Activated B cell treated with CpG ODN at 0.5 μM for 24 hours (primary cell): ENCODE data around the gene CA7. TPM values are rescaled to one million over a fixed set of nuclear protein-coding genes. Genes with fewer than 3 reads are reported as not detected.
A peak's percentile ranks its signal among the peaks of the same experiment; 100 is the strongest.

Experiments used
- ATAC-seq: fragments of 200-7000 bp; cut with Tn5 transposase; one replicate; pipeline ENCODE4 v1.10.0; 2021; ENCODE audit warnings: low read depth, mild to moderate bottlenecking, moderate library complexity
- CTCF ChIA-PET: fragments of 350-600 bp; sonication (Branson Sonifier 250); formaldehyde crosslinking; loops from one replicate; lab custom pipeline; 2021; ENCODE audit warnings: antibody characterized with exemption; lab: Charles Lee
- POLR2A ChIA-PET: fragments of 350-600 bp; sonication (Branson Sonifier 250); formaldehyde crosslinking; loops from one replicate; lab custom pipeline; 2021; ENCODE audit warnings: antibody characterized with exemption; lab: Charles Lee
- DNase-seq: peaks from one replicate; pipeline ENCODE4 v3.0.0; 2022
- H3K27ac Mint-ChIP-seq: one replicate; pipeline ENCODE4 v1.8.0; 2020; ENCODE audit warnings: mixed read lengths
- H3K27me3 Mint-ChIP-seq: one replicate; pipeline ENCODE4 v1.8.0; 2021; ENCODE audit warnings: mixed read lengths
- H3K36me3 Mint-ChIP-seq: one replicate; pipeline ENCODE4 v1.8.0; 2021; ENCODE audit warnings: low read depth, mixed read lengths
- H3K4me1 Mint-ChIP-seq: one replicate; pipeline ENCODE4 v1.8.0; 2021; ENCODE audit warnings: mixed read lengths
- H3K4me3 Mint-ChIP-seq: one replicate; pipeline ENCODE4 v1.8.0; 2020; ENCODE audit warnings: mild to moderate bottlenecking, mixed read lengths
- H3K9me3 Mint-ChIP-seq: one replicate; pipeline ENCODE4 v1.8.0; 2020; ENCODE audit warnings: mixed read lengths
- intact Hi-C: fragments of 100-400 bp; cut with micrococcal nuclease; formaldehyde crosslinking; loops from one replicate; pipeline ENCODE4 v1.15.1; 2024
- total RNA-seq: library from RNA; stranded (reverse); gene quantifications from 2 replicates; pipeline ENCODE4 v1.2.3, GENCODE V29; 2022
- TF ChIP-seq, protein P1 (sequence below): fragments of 200-600 bp; IDR thresholded peaks from one replicate; pipeline ENCODE4 v1.8.0; 2022; ENCODE audit warnings: antibody characterized with exemption, mild to moderate bottlenecking

Gene CA7
- total RNA-seq, 1 donor from 2014 or later, result not detected

DNA sequence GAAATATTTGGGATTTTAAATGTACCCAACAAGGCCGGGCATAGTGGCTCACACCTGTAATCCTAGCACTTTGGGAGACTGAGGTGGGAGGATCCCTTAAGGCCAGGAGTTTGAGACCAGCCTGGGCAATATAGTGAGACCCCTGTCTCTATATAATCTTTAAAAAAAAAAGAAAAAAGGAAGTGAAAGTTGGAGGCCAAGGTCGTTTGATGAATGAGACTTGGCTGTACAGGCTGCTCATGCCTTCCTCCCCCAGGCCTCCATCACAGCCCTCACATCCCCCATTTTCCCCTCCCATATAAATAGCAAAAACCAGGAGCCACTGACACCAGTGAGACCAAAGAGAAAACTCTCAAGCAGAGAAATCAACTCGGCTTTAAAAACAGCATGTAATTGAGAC lies 3.3 kb upstream of the CA7 start:
- no peak overlapping the region for H3K4me3 Mint-ChIP-seq
- TF ChIP-seq, protein P1, sequence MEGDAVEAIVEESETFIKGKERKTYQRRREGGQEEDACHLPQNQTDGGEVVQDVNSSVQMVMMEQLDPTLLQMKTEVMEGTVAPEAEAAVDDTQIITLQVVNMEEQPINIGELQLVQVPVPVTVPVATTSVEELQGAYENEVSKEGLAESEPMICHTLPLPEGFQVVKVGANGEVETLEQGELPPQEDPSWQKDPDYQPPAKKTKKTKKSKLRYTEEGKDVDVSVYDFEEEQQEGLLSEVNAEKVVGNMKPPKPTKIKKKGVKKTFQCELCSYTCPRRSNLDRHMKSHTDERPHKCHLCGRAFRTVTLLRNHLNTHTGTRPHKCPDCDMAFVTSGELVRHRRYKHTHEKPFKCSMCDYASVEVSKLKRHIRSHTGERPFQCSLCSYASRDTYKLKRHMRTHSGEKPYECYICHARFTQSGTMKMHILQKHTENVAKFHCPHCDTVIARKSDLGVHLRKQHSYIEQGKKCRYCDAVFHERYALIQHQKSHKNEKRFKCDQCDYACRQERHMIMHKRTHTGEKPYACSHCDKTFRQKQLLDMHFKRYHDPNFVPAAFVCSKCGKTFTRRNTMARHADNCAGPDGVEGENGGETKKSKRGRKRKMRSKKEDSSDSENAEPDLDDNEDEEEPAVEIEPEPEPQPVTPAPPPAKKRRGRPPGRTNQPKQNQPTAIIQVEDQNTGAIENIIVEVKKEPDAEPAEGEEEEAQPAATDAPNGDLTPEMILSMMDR, result no peak
- H3K4me1 Mint-ChIP-seq, result peaks cover 10% of the 10 kb centered on the region
- H3K9me3 Mint-ChIP-seq, result no peaks in the 10 kb centered on the region
- intact Hi-C loops, result no loop called here
- ChIA-PET POLR2A (no interaction called here), CTCF (no interaction called here)
- ATAC-seq, result no peak
- peaks cover 34% of the 10 kb centered on the region for H3K27me3 Mint-ChIP-seq
- no peak for DNase-seq
- no peaks in the 10 kb centered on the region for H3K36me3 Mint-ChIP-seq
- no peak overlapping the region for H3K27ac Mint-ChIP-seq

DNA sequence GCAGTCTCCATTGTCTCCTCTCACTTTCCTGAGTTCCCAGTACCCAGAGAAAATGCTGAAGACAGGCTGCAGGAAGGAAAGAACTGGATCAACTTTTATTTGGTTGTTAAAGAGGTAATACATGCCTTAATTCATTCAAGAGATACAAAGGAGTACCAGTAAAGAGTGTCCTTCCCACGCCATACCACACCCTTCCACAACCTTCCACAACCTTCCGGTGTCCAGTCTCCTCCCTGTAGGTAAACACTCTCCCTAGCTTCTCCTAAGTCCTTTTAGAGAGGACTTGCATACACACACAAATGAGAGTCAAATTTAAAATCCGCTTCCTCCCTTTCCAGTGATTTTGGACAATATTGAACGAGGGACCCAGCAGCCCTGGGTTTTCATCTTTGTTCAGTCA lies 2.8 kb upstream of the CA7 start:
- Mint-ChIP-seq H3K4me1 (peaks cover 13% of the 10 kb centered on the region), H3K4me3 (no peak overlapping the region), H3K27ac (no peak overlapping the region), H3K27me3 (peaks cover 39% of the 10 kb centered on the region), H3K36me3 (no peaks in the 10 kb centered on the region), H3K9me3 (no peaks in the 10 kb centered on the region)
- ATAC-seq, result no peak
- DNase-seq, result no peak
- ChIA-PET POLR2A (no interaction called here), CTCF (interaction anchor here (1.0 kb wide), 1 partner anchor 11 kb away, joined by 3 read pairs; the partner anchor contains the start of gene NAE1)
- intact Hi-C loops, result no loop called here
- TF ChIP-seq, protein P1, result no peak

DNA sequence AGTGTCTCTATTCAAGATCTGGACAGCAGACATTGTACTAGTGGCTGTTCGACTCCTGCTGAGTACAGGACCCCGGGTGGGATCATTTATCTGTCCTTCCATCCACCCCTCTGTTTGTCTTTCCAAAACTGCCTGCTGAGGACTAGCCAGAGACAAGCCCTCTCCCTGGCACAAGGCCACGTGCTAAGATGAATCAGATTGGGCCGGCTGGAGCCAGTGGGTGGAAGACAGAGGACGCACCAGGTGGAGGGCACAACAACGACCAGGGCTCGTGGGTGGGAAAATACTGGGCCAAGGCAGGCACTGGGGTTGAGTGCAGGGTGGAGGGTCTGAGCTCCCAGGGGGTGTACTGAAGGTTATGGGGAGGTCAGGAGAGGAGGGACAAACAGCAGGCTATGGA lies 1.4 kb upstream of the CA7 start:
- Mint-ChIP-seq H3K4me1 (peaks cover 13% of the 10 kb centered on the region), H3K9me3 (no peaks in the 10 kb centered on the region), H3K4me3 (no peak overlapping the region), H3K27ac (no peak overlapping the region), H3K27me3 (peaks cover 39% of the 10 kb centered on the region), H3K36me3 (no peaks in the 10 kb centered on the region)
- ATAC-seq, result no peak
- POLR2A ChIA-PET, result no interaction called here
- CTCF ChIA-PET, result interaction anchor here (1.5 kb wide), 1 partner anchor 8 kb away, joined by 3 read pairs; no protein-coding TSS in a partner anchor
- DNase-seq, result no peak
- TF ChIP-seq, protein P1, result no peak
- intact Hi-C loops, result no loop called here

DNA sequence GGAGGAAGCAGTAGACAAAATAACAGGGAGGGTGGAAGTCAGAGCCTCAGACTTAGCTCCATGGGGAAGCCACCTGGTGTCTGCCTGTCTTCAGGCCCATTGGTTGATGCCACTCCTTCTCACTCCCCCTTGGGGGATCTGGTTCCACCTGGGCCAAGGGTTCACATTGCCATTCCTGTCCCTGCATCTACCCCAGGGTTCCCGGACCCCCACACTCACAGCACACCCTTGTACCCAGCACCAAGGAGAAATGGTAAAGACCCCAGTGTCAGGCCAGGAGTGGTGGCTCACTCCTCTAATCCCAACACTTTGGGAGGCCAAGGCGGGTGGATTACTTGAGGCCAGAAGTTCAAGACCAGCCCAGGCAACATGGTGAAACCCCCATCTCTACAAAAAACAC lies 1.0 kb upstream of the CA7 start:
- H3K9me3 Mint-ChIP-seq, result no peaks in the 10 kb centered on the region
- H3K4me3 Mint-ChIP-seq, result no peak overlapping the region
- H3K36me3 Mint-ChIP-seq, result no peaks in the 10 kb centered on the region
- DNase-seq (no peak), ATAC-seq (no peak)
- intact Hi-C loops, result no loop called here
- ChIA-PET POLR2A (no interaction called here), CTCF (interaction anchor here (1.5 kb wide), 1 partner anchor 9 kb away, joined by 3 read pairs; no protein-coding TSS in a partner anchor)
- H3K4me1 Mint-ChIP-seq, result peaks cover 13% of the 10 kb centered on the region
- H3K27me3 Mint-ChIP-seq, result peaks cover 40% of the 10 kb centered on the region
- H3K27ac Mint-ChIP-seq, result no peak overlapping the region
- TF ChIP-seq, protein P1, result no peak

DNA sequence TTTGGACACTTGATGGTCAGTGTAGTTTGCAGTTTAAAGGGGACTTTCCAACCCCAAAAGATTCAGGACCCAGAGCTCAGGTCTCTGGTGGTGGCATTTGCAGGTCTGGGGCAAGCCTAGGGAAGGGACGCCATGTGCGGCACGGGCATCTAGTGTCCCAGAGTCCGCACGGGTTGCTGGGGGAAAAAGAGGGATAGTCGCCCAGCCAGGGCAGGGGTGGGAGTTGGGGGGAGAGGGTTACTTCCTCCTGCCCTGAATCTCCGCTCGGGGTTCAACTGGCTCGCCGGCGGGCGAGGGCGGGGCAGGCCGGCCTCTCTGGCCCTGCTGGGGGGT lies 239 bp upstream of the CA7 start:
- no peak for DNase-seq
- ATAC-seq, result no peak
- Mint-ChIP-seq H3K27ac (no peak overlapping the region), H3K27me3 (peaks cover 40% of the 10 kb centered on the region), H3K36me3 (no peaks in the 10 kb centered on the region), H3K9me3 (no peaks in the 10 kb centered on the region), H3K4me1 (peaks cover 13% of the 10 kb centered on the region), H3K4me3 (peak overlapping the region; percentile 73)
- intact Hi-C loops, result no loop called here
- ChIA-PET POLR2A (interaction anchor here (1.6 kb wide), 1 partner anchor 13 kb away, joined by 3 read pairs; the partner anchor contains the start of gene NAE1), CTCF (interaction anchor here (1.5 kb wide), 1 partner anchor 10 kb away, joined by 3 read pairs; no protein-coding TSS in a partner anchor)
- TF ChIP-seq, protein P1, result no peak
